Urinary bladder (tissue), 4 donors: ENCODE results near the gene IQGAP2. TPM values are rescaled to one million over a fixed set of nuclear protein-coding genes. Genes with fewer than 3 reads are reported as not detected.

ENCODE experiments used
- DNase-seq: peaks from one replicate; pipeline ENCODE4 v3.0.0-alpha.2; 2015; ENCODE audit errors: extremely low spot score
- H3K27ac ChIP-seq: one replicate; pipeline ENCODE4 v1.5.1; 2013; ENCODE audit warnings: low read depth, mild to moderate bottlenecking, moderate library complexity
- H3K36me3 ChIP-seq: one replicate; pipeline ENCODE4 v1.6.1; 2013; ENCODE audit warnings: mild to moderate bottlenecking, moderate library complexity; ENCODE audit not compliant: insufficient read depth
- H3K4me1 ChIP-seq: one replicate; pipeline ENCODE4 v1.6.1; 2013; ENCODE audit warnings: mild to moderate bottlenecking, moderate library complexity; ENCODE audit not compliant: insufficient read depth
- H3K4me3 ChIP-seq: one replicate; pipeline ENCODE4 v1.5.1; 2013; ENCODE audit warnings: low read depth, low read length
- WGBS: extraction: QIAGEN DNeasy Blood & Tissue Kit; methylation state at CpG from one replicate; pipeline ENCODE4 v1.1.7; 2013; 5-methylcytosine and 5-hydroxymethylcytosine counted together
- polyA plus RNA-seq: library from polyadenylated mRNA; stranded (reverse); fragments of 200-250 nt; gene quantifications from one replicate; pipeline ENCODE4 v1.2.3, GENCODE V29; 2013
- total RNA-seq: library from RNA; depleted of rRNA; stranded (reverse); fragments of >200 nt; gene quantifications from one replicate; pipeline ENCODE4 v1.2.3, GENCODE V29; 2014
- donor health status: healthy with polysubstance abuse.
- donor health status: healthy.

Gene IQGAP2
- total and polyA plus RNA-seq, 2 donors: 4.5 to 29.6 TPM

DNA sequence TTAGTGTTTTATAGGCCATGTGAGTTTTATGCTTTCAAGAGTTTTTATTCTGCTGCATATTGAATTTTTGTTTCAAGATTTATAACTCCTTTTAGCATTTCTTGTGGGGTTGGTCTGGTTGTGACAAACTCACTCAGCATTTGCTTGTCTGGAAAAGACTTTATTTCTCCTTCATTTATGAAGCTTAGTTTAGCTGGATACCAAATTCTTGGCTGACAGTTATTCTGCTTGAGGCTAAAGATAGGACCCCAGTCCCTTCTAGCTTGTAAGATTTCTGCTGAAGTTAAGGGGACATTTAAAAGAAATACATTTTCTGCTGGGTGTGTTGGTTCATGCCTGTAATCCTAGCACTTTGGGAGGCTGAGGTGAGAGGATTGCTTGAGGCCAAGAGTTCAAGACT is 36.8 kb downstream of the IQGAP2 start:
- no peaks in the 10 kb centered on the region for H3K4me1 ChIP-seq
- H3K36me3 ChIP-seq: no peaks in the 10 kb centered on the region
- H3K27ac ChIP-seq: no peak overlapping the region
- DNase-seq: no peak
- H3K4me3 ChIP-seq: no peak overlapping the region

DNA sequence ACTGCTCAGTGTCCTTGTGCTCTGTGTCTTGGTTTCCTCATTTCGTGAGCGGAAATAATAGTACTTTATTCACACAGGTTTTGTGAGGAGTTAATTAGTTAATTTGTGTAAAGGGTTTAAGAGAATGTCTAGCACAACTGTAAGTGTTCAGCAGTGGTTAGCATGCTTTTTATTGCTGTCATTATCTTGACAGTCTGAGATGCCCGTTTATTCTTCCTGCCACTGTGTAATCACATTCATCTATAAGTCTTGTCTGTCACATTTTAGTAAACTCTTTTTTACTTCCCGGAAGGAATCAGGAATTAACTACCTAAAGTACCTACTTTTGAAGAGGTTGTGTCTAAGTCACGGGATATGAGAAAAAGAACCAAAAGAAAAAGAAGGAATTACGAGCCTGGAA is 38.0 kb downstream of the IQGAP2 start:
- Histone ChIP-seq H3K4me1 (no peaks in the 10 kb centered on the region), H3K27ac (no peak overlapping the region), H3K36me3 (no peaks in the 10 kb centered on the region), H3K4me3 (no peak overlapping the region)
- 83% methylated on average over 6 of the region's 6 CpGs for WGBS
- DNase-seq: no peak

DNA sequence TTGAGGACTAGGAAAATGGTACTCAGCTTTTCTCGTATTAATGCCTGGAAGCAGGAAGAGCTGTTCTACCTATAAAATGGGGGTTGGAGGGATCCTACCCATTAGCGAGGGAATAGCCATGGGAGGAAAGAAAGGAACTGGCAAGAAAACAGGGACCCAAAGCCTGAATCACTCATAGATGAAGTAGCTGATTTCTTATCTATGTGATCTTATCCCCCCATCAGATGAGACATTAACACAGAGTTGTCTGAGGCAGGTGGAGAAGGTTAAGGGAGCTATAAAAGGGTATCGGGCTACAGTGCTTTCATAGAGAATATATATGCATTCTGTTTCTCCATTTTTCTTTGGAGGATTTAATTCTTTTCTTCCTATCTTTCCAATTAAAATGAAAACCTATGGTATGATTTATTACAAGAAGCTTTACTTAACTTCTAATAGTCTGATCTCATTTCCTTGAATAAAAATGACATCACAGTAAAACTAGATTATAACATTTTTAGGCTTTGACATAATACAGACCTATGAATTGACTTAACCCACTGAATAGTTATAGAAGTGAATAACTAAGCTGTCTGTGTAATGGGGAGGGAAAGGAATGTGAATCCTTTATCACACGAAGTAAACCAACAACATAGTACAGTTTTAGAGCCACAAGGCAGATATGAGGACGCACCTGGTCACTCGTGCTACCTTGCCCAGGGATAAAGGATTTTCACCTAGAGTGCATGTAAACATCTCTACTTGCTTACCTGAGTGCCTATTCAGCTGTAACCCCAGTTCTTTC is 39.0 kb downstream of the IQGAP2 start:
- Histone ChIP-seq H3K4me1 (no peaks in the 10 kb centered on the region), H3K27ac (no peak overlapping the region), H3K4me3 (no peak overlapping the region), H3K36me3 (no peaks in the 10 kb centered on the region)
- DNase-seq: no peak
- WGBS: 78% methylated on average over 6 of the region's 6 CpGs

DNA sequence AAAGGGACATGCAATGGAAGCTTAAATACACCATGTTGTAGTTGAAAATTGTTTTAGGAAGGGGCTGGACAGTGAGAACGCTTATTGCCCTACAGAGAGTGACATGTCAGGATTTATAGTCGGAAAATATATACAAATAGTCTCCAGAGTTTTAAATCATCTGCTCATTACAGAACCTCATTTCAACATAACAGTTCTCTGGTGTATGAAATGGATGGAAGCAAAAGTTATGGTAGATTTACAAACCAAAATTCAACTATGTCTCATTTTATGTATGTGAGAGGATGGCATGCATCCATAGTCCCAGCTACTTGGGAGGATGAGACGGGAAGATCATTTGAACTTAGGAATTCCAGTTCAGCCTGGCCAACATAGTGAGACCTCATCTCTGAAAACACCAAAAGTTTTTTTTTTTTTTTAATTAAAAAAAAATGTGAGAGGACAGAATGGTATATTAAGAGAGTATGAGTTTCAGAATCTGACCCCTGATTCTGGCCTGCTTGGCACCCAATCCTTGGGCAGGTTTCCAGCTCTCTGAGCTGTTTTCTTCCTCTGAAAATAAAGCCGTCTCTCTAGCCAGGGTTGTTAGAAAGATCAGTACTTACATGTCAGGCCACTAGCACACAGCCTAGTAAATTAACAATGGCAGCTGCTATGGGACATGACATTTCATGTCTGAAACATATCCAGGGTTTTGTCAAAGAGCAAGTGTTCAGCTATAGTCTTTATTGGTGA is 40.1 kb downstream of the IQGAP2 start:
- 39% methylated on average over 4 of the region's 4 CpGs for WGBS
- H3K4me1 ChIP-seq: no peaks in the 10 kb centered on the region
- H3K4me3 ChIP-seq: no peak overlapping the region
- H3K27ac ChIP-seq: no peak overlapping the region
- DNase-seq: no peak
- H3K36me3 ChIP-seq: no peaks in the 10 kb centered on the region

DNA sequence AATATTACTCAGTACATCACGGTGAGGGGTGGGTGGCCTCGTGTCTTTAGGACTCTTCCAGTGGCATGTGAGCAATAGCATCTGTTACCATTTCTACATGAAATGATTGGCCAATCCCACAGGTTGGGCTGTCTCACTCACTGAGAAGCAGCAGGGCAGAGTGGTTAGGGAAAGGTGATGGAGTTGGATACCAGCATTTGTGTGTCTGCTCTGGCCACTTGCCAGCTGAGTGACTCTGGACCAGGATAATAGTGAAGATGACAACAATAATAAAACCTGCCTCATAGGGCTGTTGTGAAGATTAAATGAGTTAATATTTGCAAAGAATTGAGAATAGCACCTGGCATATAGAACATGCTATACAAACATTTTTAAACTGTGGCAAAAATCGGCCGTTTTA is 42.0 kb downstream of the IQGAP2 start:
- no peak for DNase-seq
- Histone ChIP-seq H3K4me1 (no peaks in the 10 kb centered on the region), H3K36me3 (no peaks in the 10 kb centered on the region), H3K4me3 (no peak overlapping the region), H3K27ac (no peak overlapping the region)
- WGBS: 73% methylated on average over 4 of the region's 4 CpGs

DNA sequence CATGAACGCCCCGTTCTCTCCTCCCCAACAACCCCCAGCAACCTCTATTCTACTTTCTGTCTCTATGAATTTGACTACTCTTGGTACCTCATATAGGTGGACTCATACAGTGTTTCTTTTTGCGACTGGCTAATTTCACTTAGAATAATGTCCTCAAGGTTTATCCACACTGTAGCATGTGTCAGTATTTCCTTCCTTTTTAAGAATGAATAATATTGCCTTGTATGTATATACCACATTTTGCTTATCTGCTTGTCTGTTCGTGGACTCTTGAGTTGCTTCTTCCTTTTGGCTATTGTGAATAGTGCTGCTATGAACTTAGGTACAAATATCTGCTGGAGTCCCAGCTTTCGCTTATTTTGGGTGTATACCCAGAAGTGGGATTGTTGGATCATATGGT is 42.7 kb downstream of the IQGAP2 start:
- Histone ChIP-seq H3K4me1 (no peaks in the 10 kb centered on the region), H3K4me3 (no peak overlapping the region), H3K27ac (no peak overlapping the region), H3K36me3 (no peaks in the 10 kb centered on the region)
- no peak for DNase-seq
- 90% methylated on average over 5 of the region's 5 CpGs for WGBS

DNA sequence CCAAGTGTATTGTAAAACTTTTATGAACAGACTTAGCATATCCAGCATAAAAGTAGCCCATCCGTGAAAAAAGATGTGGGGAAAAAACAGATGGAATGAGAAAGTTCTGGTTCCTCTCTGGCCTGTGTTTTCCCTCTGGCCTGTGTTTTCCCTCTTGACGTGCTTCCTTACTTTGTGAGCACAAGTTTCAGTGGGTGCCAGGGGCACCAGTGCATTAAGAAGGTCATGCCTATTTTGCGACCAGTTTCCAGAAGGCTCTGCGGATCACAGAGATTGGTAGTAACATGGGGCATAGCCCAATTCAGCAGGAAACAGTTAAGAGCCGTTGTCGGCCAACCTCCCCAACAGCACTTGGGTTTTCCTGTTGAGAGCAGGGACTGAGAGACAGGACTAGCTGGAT is 43.7 kb downstream of the IQGAP2 start:
- no peak overlapping the region for H3K27ac ChIP-seq
- DNase-seq: no peak
- H3K4me1 ChIP-seq: no peaks in the 10 kb centered on the region
- WGBS: 78% methylated on average over 6 of the region's 6 CpGs
- H3K36me3 ChIP-seq: no peaks in the 10 kb centered on the region
- no peak overlapping the region for H3K4me3 ChIP-seq

DNA sequence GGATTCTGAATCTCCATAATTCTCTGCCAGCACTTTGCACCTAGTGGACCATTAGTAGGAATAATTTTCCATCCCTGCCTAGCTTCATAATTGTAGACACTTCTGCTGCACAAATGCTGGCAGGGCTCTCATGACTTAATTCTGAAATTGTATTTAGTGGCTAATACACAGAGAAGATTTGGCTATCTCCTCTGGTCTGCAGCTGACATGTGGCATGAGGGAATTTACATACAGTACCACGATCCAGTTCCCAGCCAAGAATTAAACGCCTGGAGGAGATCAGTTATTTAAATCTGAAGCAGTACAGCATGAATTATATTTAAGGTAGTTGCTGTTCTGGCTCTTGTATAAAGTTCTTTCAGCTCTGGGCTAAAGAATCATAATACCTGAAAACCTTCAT is 46.5 kb downstream of the IQGAP2 start:
- DNase-seq: no peak
- Histone ChIP-seq H3K27ac (no peak overlapping the region), H3K4me3 (no peak overlapping the region), H3K36me3 (no peaks in the 10 kb centered on the region), H3K4me1 (no peaks in the 10 kb centered on the region)
- 23% methylated on average over 2 of the region's 2 CpGs for WGBS

DNA sequence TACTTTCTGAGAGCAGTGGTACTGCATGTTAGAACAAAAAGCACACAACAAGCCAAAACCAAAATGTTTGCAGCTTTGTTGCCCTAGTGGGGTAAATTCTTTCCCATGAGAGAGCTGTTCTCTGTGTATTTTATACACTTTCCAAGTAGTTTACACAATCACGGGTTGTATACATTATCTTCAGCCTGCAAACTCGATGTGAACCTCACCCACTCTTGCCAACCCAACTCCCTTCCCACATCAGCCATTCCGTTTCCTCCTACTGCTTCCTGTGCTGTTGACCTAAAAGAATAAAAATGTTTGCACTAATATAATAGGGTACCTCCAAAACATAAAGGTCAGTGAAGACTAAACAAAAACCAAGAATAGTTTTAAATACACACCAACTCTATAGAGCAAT is 47.0 kb downstream of the IQGAP2 start:
- H3K27ac ChIP-seq: no peak overlapping the region
- no peaks in the 10 kb centered on the region for H3K4me1 ChIP-seq
- no peak overlapping the region for H3K4me3 ChIP-seq
- 12% methylated on average over 3 of the region's 3 CpGs for WGBS
- no peak for DNase-seq
- no peaks in the 10 kb centered on the region for H3K36me3 ChIP-seq

DNA sequence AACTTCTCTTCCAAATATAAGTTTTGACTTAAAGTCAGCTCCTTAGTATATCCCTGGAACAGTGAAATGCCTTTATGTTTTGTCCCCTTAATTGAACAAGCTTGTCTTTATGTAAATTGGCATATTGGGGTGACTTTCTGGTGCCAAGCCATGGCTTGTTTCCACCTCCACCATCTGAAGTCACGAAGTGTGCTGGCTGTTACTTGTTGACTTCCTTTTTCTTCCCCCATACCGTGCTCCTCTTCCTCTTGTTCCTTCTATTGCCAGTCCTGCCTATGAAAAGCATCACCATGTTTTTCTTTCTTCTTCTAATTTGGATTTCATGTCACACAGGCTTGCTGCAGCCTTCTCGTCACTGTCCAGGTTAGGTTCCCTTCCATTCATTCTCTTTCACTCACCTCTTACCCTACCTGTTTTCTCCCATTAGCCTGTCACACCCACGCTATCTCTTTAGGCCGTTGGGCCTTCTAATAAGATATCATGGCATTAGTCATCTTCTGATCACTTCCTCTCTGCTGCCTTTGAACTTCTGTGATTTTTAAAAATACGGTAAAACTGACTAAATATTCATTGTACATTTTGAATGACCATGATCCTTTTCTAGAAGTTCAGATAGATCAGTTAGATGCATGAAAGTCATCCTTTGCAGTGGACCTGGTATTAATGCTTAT is 48.1 kb downstream of the IQGAP2 start:
- no peak for DNase-seq
- Histone ChIP-seq H3K27ac (no peak overlapping the region), H3K4me3 (no peak overlapping the region), H3K4me1 (no peaks in the 10 kb centered on the region), H3K36me3 (no peaks in the 10 kb centered on the region)
- 79% methylated on average over 6 of the region's 6 CpGs for WGBS

DNA sequence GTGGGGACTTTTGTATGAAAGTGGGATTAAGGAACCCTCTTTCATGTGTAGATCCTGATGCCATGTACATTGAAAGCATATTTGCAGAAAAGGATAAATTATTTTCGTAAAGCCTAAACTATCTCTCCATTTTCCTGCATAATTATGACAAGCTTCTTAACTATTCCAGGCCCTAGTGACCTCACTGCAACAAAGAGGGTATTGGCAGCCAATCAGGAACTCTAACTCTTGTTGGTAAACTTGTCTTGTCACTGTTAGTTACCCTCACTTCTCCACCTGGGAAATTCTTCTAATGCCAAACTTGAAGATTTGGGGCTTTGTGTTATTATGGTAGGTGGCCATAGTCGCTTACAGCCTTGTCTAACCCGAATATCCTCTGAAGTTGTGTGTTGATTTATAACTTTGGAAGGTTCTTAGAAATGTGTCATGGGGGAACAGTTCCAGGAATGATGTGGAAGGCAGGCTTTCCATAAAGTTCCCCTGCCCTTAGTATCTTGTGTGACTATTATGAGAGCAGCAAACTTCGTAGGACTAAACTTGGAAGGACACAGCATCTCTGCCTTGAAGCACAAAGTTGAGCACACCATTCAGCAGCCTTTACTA is 52.5 kb downstream of the IQGAP2 start:
- Histone ChIP-seq H3K36me3 (no peaks in the 10 kb centered on the region), H3K4me3 (no peak overlapping the region), H3K27ac (no peak overlapping the region), H3K4me1 (no peaks in the 10 kb centered on the region)
- 46% methylated on average over 4 of the region's 4 CpGs for WGBS
- no peak for DNase-seq

DNA sequence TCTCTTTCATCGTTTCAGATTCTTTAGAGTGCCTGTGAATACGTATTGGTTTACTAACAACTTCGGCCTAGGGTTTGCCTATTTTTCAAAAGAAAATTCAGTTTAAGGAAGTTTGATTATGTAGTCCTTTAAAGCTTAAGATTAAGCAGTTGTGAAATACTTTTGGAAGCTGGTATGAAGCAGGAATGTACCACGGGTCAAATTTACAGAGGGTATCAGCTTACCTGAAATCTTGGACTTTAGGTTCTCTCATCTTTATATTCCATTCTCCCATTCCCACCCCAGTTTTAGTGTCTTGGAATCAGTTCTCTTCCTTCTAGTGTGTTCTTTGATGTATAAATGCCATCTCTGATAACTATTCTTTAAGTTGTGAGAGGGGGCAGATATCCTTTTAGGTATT is 53.2 kb downstream of the IQGAP2 start:
- Histone ChIP-seq H3K36me3 (no peaks in the 10 kb centered on the region), H3K4me1 (no peaks in the 10 kb centered on the region), H3K27ac (no peak overlapping the region), H3K4me3 (no peak overlapping the region)
- WGBS: 90% methylated on average over 4 of the region's 4 CpGs
- DNase-seq: no peak

DNA sequence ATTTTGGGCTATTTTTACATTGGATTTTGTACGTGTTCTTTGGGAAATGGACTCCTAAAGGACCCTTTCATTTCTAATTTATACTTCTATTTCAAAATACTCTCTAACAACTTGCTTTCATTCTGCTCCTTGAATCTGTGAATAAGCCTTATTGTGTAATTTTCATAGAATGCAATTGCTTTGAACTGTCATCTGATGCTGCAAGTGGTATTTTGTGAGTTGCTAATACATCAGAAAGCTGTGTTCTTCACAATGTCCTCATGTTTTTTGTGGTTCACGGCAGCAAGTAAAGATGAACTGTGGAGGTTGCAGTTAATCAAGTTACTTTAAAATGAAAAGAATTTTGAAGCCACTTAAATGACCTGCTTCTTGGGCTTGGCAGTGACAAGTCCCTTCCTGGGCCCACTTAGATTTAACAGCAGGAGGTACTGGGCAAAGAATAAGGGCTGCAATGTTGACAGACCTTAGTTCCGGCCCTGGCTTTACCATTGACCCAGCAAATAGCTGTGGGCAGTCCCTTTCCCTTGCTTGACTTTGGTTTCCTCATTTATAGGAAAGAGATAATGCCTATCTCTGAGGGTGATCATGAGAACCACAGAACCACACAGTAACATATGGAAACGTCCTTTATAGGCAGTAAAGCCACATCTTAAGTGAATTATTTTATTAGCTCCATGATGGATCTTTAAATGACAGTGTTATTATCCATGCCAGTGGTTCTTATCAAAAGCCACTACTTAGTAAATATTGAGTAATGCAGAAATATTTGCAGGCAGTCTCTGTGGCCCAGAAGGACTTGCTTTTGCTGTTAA is 54.8 kb downstream of the IQGAP2 start:
- H3K4me1 ChIP-seq: no peaks in the 10 kb centered on the region
- no peak overlapping the region for H3K27ac ChIP-seq
- no peak overlapping the region for H3K4me3 ChIP-seq
- 56% methylated on average over 4 of the region's 4 CpGs for WGBS
- DNase-seq: no peak
- H3K36me3 ChIP-seq: no peaks in the 10 kb centered on the region
